Gastrocnemius medialis (tissue), 4 donors: ENCODE results near the gene SUGCT. TPM values are rescaled to one million over a fixed set of nuclear protein-coding genes. Genes with fewer than 3 reads are reported as not detected.
A peak's percentile ranks its signal among the peaks of the same experiment; 100 is the strongest.

ENCODE experiments used
- ATAC-seq, 2 donors: fragments of 150-250 bp; one replicate each; pipeline ENCODE4 v1.9.1; 2016
- DNase-seq, 2 donors: peaks; one replicate each; pipeline ENCODE4 v3.0.0-alpha.2; 2019
- H3K27ac ChIP-seq, 4 donors: fragments of 200-600 bp; sonication (generic); 1 replicate in 1 of 4; 2 replicates in 3 of 4; pipeline ENCODE4 v1.5.1; 2016 to 2018; ENCODE audit warnings: mild to moderate bottlenecking in 2 of 4, moderate library complexity in 1 of 4
- H3K27me3 ChIP-seq, 3 donors: fragments of 200-600 bp; sonication (generic) in 2 of 3; 1 replicate in 1 of 3; 2 replicates in 2 of 3; pipeline versions ENCODE4 v1.5.1 to v1.6.0; 2016 to 2019; ENCODE audit warnings: mild to moderate bottlenecking in 1 of 3, moderate library complexity in 1 of 3
- H3K36me3 ChIP-seq, 2 donors: fragments of 200-600 bp; sonication (generic) in 1 of 2; one replicate each; pipeline ENCODE4 v1.5.1; 2017 to 2018
- H3K4me1 ChIP-seq, 2 donors: fragments of 200-600 bp; sonication (generic) in 1 of 2; one replicate each; pipeline ENCODE4 v1.5.1; 2016 to 2017; ENCODE audit warnings: mild to moderate bottlenecking in 2 of 2
- H3K4me3 ChIP-seq, 4 donors: fragments of 200-600 bp; sonication (generic) in 3 of 4; 1 replicate in 1 of 4; 2 replicates in 3 of 4; pipeline ENCODE4 v1.5.1; 2016 to 2019; ENCODE audit warnings: mild to moderate bottlenecking in 2 of 4
- H3K9me3 ChIP-seq, 3 donors: fragments of 200-600 bp; sonication (generic) in 2 of 3; 1 replicate in 1 of 3; 2 replicates in 2 of 3; pipeline ENCODE4 v1.5.1; 2016 to 2019
- POLR2A ChIP-seq, 2 donors: fragments of 450-650 bp; IDR thresholded peaks; one replicate each; pipeline ENCODE4 v1.6.1; 2017; ENCODE audit warnings: antibody characterized with exemption in 2 of 2, mild to moderate bottlenecking in 2 of 2, moderate library complexity in 2 of 2
- in situ Hi-C, 4 donors: fragments of 200-750 bp; cut with MboI; loops; one replicate each; pipeline versions ENCODE4 v1.15.0 to v1.8.0; 2017; ENCODE audit warnings: low sequenced_read_pairs in 4 of 4
- intact Hi-C: fragments of 100-400 bp; cut with DNase I; formaldehyde crosslinking; loops from one replicate; pipeline ENCODE4 v1.15.1; 2023; ENCODE audit warnings: low total_unique reads
- total RNA-seq, 4 donors: library from RNA; depleted of rRNA; stranded (reverse); fragments of >200 nt; gene quantifications; one replicate each; pipeline versions ENCODE4 v1.1.0 to v1.2.3, GENCODE V29; 2016
- TF ChIP-seq, protein P1 (sequence below), 5 experiments: fragments of 450-650 bp in 3 of 5; fragments of 200-600 bp in 2 of 5; sonication (generic) in 2 of 5; IDR thresholded peaks in 4 of 5; conservative IDR thresholded peaks in 1 of 5; 1 replicate in 4 of 5; 2 replicates in 1 of 5; pipeline ENCODE4 v1.5.1; 2016 to 2019; ENCODE audit warnings: antibody characterized with exemption in 5 of 5, mild to moderate bottlenecking in 3 of 5, moderate library complexity in 3 of 5

The SUGCT gene
- total RNA-seq, 4 donors from 2014 or later = 2.3 to 3.5 (median 2.9) TPM

DNA sequence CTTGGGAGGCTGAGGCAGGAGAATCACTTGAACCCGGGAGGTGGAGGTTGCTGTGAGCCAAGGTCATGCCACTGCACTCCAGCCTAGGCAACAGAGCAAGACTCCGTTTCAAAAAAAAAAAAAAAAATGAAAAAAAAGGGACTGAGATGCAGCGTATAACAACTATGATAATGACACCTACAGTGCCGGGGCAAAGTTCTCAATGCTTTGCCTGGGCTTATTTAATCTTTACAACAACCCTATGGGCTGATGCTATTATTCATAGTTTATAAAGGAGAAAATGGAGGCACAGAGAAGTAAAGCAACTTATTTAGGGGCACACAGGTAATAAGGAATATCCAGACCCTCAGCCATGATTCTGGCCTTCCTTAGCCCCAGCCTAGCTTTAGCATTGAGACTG, 47.6 kb downstream of the SUGCT start:
- no peak overlapping the region for H3K27ac ChIP-seq
- H3K4me3 ChIP-seq = no peak overlapping the region
- no peaks in the 10 kb centered on the region for H3K27me3 ChIP-seq
- no peaks in the 10 kb centered on the region for H3K36me3 ChIP-seq
- no peaks in the 10 kb centered on the region for H3K9me3 ChIP-seq
- intact Hi-C loops = no loop called here
- DNase-seq = no peak
- in situ Hi-C loops = no loop called here
- ATAC-seq = no peak
- TF ChIP-seq, protein P1, sequence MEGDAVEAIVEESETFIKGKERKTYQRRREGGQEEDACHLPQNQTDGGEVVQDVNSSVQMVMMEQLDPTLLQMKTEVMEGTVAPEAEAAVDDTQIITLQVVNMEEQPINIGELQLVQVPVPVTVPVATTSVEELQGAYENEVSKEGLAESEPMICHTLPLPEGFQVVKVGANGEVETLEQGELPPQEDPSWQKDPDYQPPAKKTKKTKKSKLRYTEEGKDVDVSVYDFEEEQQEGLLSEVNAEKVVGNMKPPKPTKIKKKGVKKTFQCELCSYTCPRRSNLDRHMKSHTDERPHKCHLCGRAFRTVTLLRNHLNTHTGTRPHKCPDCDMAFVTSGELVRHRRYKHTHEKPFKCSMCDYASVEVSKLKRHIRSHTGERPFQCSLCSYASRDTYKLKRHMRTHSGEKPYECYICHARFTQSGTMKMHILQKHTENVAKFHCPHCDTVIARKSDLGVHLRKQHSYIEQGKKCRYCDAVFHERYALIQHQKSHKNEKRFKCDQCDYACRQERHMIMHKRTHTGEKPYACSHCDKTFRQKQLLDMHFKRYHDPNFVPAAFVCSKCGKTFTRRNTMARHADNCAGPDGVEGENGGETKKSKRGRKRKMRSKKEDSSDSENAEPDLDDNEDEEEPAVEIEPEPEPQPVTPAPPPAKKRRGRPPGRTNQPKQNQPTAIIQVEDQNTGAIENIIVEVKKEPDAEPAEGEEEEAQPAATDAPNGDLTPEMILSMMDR (IDR thresholded peaks at IDR 0.05 in 4 of 5, conservative IDR thresholded peaks at IDR 0.05 in 1 of 5) = no peak
- TF ChIP-seq POLR2A (IDR thresholded peaks at IDR 0.05) = no peak
- H3K4me1 ChIP-seq = no peaks in the 10 kb centered on the region

DNA sequence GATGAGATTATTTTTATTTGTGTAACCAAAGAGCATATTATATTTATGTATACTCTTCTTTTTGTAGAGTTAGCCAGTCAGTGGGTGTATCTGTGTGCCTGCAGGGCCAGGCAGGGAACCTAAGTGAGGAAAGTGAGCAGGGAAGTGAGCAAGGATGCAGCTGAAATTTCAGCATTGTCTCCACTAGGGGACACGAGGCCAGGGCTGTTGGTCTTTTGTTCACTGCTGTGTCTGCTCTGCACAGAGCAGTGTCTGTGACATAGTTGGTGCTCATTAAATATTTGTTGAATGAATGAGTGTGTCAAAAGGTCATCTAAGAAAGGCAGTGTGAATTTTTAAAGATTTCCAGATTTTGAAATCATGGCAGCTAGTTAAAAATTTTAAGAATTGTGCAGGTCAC, 51.8 kb downstream of the SUGCT start:
- no peaks in the 10 kb centered on the region for H3K27me3 ChIP-seq
- H3K4me1 ChIP-seq = no peaks in the 10 kb centered on the region
- no peak for ATAC-seq
- no peaks in the 10 kb centered on the region for H3K9me3 ChIP-seq
- H3K36me3 ChIP-seq = no peaks in the 10 kb centered on the region
- no peak overlapping the region for H3K4me3 ChIP-seq
- DNase-seq = no peak
- intact Hi-C loops = no loop called here
- in situ Hi-C loops = no loop called here
- TF ChIP-seq POLR2A (IDR thresholded peaks at IDR 0.05) = no peak
- TF ChIP-seq, protein P1 (IDR thresholded peaks at IDR 0.05 in 4 of 5, conservative IDR thresholded peaks at IDR 0.05 in 1 of 5) = no peak
- H3K27ac ChIP-seq = no peak overlapping the region

DNA sequence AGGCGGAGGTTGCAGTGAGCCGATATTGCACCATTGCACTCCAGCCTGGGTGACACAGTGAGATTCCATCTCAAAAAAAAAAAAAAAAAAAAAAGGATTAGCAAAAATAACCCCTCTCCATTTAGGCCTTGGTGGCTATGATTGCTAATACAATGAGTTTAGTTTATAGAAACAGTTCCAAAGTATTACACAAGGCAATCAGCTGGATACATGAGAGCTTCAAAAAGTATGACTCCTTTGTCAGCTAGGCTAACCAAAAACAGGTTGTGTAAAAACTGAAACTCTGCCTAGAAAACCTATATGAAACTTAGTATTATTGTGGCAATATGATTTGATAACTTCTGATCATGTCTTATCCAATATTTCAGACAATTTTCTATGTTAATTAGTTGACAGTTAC, 57.2 kb downstream of the SUGCT start:
- in situ Hi-C loops = no loop called here
- H3K27ac ChIP-seq = no peak overlapping the region
- no peak for DNase-seq
- no peaks in the 10 kb centered on the region for H3K9me3 ChIP-seq
- intact Hi-C loops = no loop called here
- H3K4me1 ChIP-seq = no peaks in the 10 kb centered on the region
- ATAC-seq = no peak
- no peaks in the 10 kb centered on the region for H3K27me3 ChIP-seq
- H3K36me3 ChIP-seq = no peaks in the 10 kb centered on the region
- TF ChIP-seq, protein P1 (IDR thresholded peaks at IDR 0.05 in 4 of 5, conservative IDR thresholded peaks at IDR 0.05 in 1 of 5) = no peak
- no peak for TF ChIP-seq POLR2A (IDR thresholded peaks at IDR 0.05)
- no peak overlapping the region for H3K4me3 ChIP-seq

DNA sequence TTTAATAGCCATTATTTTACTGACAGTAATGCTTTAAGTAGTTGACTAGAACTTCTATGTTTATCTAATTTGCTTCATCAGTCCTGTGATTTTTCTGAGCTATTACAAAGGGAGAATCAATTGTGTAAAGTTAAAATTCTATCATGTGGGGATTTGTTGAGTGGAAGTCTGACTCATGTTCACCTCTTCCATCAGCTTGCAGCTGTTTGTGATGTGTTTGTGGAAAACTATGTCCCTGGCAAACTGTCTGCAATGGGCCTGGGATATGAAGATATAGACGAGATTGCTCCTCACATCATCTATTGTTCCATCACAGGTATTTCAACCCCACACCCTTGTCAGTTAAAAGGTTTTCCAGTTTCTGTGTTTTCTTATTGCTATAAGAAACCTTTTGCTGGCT, 59.9 kb downstream of the SUGCT start:
- Histone ChIP-seq H3K4me3 (no peak overlapping the region), H3K9me3 (no peaks in the 10 kb centered on the region), H3K36me3 (no peaks in the 10 kb centered on the region), H3K4me1 (no peaks in the 10 kb centered on the region), H3K27ac (peak overlapping the region in 1 of 4 donors; percentile 7), H3K27me3 (no peaks in the 10 kb centered on the region)
- peak in 1 of 2 donors; percentile 51 for ATAC-seq
- in situ Hi-C loops (no loop called here), intact Hi-C loops (no loop called here)
- DNase-seq = peak in 1 of 2 donors; percentile 15
- no peak for TF ChIP-seq POLR2A (IDR thresholded peaks at IDR 0.05)
- TF ChIP-seq, protein P1 (IDR thresholded peaks at IDR 0.05 in 4 of 5, conservative IDR thresholded peaks at IDR 0.05 in 1 of 5) = no peak

DNA sequence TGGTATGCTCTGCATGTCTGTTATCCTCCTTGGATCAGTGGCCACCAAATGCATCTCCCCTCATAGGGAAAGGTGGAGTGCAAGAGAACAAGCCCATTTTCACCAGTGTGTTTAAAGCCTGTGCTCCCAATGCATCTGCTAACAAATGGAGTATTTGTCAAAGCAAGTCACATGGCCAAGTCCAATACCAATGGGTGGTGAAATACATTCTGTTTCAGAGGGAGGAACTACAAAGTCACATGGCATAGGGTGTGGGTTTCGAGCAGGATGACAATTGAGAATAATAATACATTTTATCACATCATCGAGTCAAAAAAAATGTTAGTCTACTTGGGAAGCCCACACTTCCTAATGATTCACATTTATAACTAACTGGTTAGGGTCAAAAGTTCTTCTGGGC, 62.7 kb downstream of the SUGCT start:
- Histone ChIP-seq H3K4me1 (no peaks in the 10 kb centered on the region), H3K36me3 (no peaks in the 10 kb centered on the region), H3K27ac (no peak overlapping the region), H3K9me3 (no peaks in the 10 kb centered on the region), H3K4me3 (no peak overlapping the region), H3K27me3 (no peaks in the 10 kb centered on the region)
- ATAC-seq = no peak
- TF ChIP-seq, protein P1 (IDR thresholded peaks at IDR 0.05 in 4 of 5, conservative IDR thresholded peaks at IDR 0.05 in 1 of 5) = no peak
- no peak for TF ChIP-seq POLR2A (IDR thresholded peaks at IDR 0.05)
- in situ Hi-C loops = no loop called here
- no peak for DNase-seq
- intact Hi-C loops = no loop called here
